Gastrocnemius medialis (tissue), 4 donors: ENCODE results near the gene RAB22A. TPM values are rescaled to one million over a fixed set of nuclear protein-coding genes. Genes with fewer than 3 reads are reported as not detected.

ENCODE experiments used
- ATAC-seq, 2 donors: fragments of 150-250 bp; one replicate each; pipeline ENCODE4 v1.9.1; 2016
- DNase-seq, 2 donors: peaks; one replicate each; pipeline ENCODE4 v3.0.0-alpha.2; 2019
- H3K27ac ChIP-seq, 4 donors: fragments of 200-600 bp; sonication (generic); 1 replicate in 1 of 4; 2 replicates in 3 of 4; pipeline ENCODE4 v1.5.1; 2016 to 2018; ENCODE audit warnings: mild to moderate bottlenecking in 2 of 4, moderate library complexity in 1 of 4
- H3K27me3 ChIP-seq, 3 donors: fragments of 200-600 bp; sonication (generic) in 2 of 3; 1 replicate in 1 of 3; 2 replicates in 2 of 3; pipeline versions ENCODE4 v1.5.1 to v1.6.0; 2016 to 2019; ENCODE audit warnings: mild to moderate bottlenecking in 1 of 3, moderate library complexity in 1 of 3
- H3K36me3 ChIP-seq, 2 donors: fragments of 200-600 bp; sonication (generic) in 1 of 2; one replicate each; pipeline ENCODE4 v1.5.1; 2017 to 2018
- H3K4me1 ChIP-seq, 2 donors: fragments of 200-600 bp; sonication (generic) in 1 of 2; one replicate each; pipeline ENCODE4 v1.5.1; 2016 to 2017; ENCODE audit warnings: mild to moderate bottlenecking in 2 of 2
- H3K4me3 ChIP-seq, 4 donors: fragments of 200-600 bp; sonication (generic) in 3 of 4; 1 replicate in 1 of 4; 2 replicates in 3 of 4; pipeline ENCODE4 v1.5.1; 2016 to 2019; ENCODE audit warnings: mild to moderate bottlenecking in 2 of 4
- H3K9me3 ChIP-seq, 3 donors: fragments of 200-600 bp; sonication (generic) in 2 of 3; 1 replicate in 1 of 3; 2 replicates in 2 of 3; pipeline ENCODE4 v1.5.1; 2016 to 2019
- POLR2A ChIP-seq, 2 donors: fragments of 450-650 bp; IDR thresholded peaks; one replicate each; pipeline ENCODE4 v1.6.1; 2017; ENCODE audit warnings: antibody characterized with exemption in 2 of 2, mild to moderate bottlenecking in 2 of 2, moderate library complexity in 2 of 2
- in situ Hi-C, 4 donors: fragments of 200-750 bp; cut with MboI; loops; one replicate each; pipeline versions ENCODE4 v1.15.0 to v1.8.0; 2017; ENCODE audit warnings: low sequenced_read_pairs in 4 of 4
- intact Hi-C: fragments of 100-400 bp; cut with DNase I; formaldehyde crosslinking; loops from one replicate; pipeline ENCODE4 v1.15.1; 2023; ENCODE audit warnings: low total_unique reads
- total RNA-seq, 4 donors: library from RNA; depleted of rRNA; stranded (reverse); fragments of >200 nt; gene quantifications; one replicate each; pipeline versions ENCODE4 v1.1.0 to v1.2.3, GENCODE V29; 2016
- TF ChIP-seq, protein P1 (sequence below), 5 experiments: fragments of 450-650 bp in 3 of 5; fragments of 200-600 bp in 2 of 5; sonication (generic) in 2 of 5; IDR thresholded peaks in 4 of 5; conservative IDR thresholded peaks in 1 of 5; 1 replicate in 4 of 5; 2 replicates in 1 of 5; pipeline ENCODE4 v1.5.1; 2016 to 2019; ENCODE audit warnings: antibody characterized with exemption in 5 of 5, mild to moderate bottlenecking in 3 of 5, moderate library complexity in 3 of 5

RAB22A gene
- total RNA-seq, 4 donors from 2014 or later: 8.0 to 10.9 (median 9.3) TPM

DNA sequence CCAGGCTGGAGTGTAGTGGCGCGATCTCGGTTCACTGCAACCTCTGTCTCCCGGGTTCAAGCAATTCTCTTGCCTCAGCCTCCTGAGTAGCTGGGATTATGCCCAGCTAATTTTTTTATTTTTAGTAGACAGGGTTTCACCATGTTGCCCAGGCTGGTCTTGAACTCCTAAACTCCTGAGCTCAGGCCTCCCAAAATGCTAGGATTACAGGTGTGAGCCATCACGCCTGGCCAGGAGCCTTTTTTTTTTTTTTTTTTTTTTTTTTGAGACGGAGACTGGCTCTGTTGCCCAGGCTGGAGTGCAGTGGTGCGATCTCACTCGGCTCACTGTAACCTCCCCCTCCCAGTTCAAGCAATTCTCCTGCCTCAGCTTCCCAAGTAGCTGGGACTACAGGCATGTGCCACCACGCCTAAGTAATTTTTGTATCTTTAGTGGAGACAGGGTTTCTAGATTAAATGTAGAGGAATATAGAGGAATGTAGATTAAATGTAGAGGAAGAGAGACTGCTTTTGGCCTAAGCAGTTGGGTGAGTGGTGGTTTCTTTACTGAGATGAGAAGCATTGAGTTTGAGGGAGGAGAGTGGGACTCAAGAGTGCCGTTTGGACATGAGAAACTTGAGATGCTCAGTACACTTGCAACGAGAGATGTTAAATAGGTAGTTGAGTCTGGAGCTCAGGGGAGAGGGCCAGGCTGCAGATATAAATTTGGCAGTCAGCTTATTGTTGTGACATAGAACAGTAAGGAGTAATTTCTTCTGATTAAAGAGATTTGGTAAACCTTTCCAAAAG, 96.2 kb downstream of the RAB22A start:
- in situ Hi-C loops (no loop called here), intact Hi-C loops (loop anchor here (10.0 kb wide), 2 partner anchors 489 to 639 kb away; partner anchors contain the start of gene PRELID3B)
- no peak for TF ChIP-seq POLR2A (IDR thresholded peaks at IDR 0.05)
- TF ChIP-seq, protein P1, sequence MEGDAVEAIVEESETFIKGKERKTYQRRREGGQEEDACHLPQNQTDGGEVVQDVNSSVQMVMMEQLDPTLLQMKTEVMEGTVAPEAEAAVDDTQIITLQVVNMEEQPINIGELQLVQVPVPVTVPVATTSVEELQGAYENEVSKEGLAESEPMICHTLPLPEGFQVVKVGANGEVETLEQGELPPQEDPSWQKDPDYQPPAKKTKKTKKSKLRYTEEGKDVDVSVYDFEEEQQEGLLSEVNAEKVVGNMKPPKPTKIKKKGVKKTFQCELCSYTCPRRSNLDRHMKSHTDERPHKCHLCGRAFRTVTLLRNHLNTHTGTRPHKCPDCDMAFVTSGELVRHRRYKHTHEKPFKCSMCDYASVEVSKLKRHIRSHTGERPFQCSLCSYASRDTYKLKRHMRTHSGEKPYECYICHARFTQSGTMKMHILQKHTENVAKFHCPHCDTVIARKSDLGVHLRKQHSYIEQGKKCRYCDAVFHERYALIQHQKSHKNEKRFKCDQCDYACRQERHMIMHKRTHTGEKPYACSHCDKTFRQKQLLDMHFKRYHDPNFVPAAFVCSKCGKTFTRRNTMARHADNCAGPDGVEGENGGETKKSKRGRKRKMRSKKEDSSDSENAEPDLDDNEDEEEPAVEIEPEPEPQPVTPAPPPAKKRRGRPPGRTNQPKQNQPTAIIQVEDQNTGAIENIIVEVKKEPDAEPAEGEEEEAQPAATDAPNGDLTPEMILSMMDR (IDR thresholded peaks at IDR 0.05 in 4 of 5, conservative IDR thresholded peaks at IDR 0.05 in 1 of 5): no peak
- H3K4me3 ChIP-seq: no peak overlapping the region
- no peaks in the 10 kb centered on the region for H3K36me3 ChIP-seq
- ATAC-seq (peak; percentile 64 to 70), DNase-seq (peak in 1 of 2 donors; percentile 23)
- peak overlapping the region; percentile 73 to 81 (median 80) for H3K27ac ChIP-seq
- H3K4me1 ChIP-seq: peaks cover 76 to 86% of the 10 kb centered on the region in 2 donors
- no peaks in the 10 kb centered on the region for H3K9me3 ChIP-seq
- no peaks in the 10 kb centered on the region for H3K27me3 ChIP-seq

DNA sequence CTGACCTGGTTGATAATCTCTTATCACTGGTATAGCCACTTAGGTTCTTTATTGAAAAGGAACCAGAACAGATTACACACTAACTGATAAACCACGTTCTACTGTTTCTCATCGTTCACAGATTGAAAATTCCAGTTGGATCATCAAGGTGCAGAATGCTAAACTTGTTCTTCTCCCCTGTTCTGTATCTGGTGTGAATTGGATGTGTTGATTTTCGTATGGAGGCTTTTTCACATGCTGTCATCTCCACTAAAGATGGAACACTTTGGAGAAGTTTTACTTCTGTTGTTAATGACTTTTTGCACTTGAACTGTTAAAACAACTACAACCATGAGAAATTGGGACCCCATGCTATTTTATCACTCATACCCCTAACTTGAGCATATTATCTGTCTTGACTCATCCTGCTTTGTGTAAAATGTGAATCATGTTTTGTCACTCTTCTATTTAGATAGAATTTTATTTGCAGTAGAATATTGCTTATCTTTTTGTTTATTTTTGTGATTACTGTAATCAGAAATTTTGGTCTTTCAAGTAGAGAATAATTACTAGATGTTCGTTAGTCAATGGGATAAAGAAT, 97.0 kb downstream of the RAB22A start:
- H3K27me3 ChIP-seq: no peaks in the 10 kb centered on the region
- H3K36me3 ChIP-seq: no peaks in the 10 kb centered on the region
- no peak for DNase-seq
- TF ChIP-seq, protein P1 (IDR thresholded peaks at IDR 0.05 in 4 of 5, conservative IDR thresholded peaks at IDR 0.05 in 1 of 5): no peak
- TF ChIP-seq POLR2A (IDR thresholded peaks at IDR 0.05): no peak
- peak overlapping the region; percentile 80 to 81 (median 80) for H3K27ac ChIP-seq
- peaks cover 69 to 78% of the 10 kb centered on the region in 2 donors for H3K4me1 ChIP-seq
- intact Hi-C loops: loop anchor here (10.0 kb wide), 2 partner anchors 488 to 638 kb away; partner anchors contain the start of gene PRELID3B
- H3K4me3 ChIP-seq: no peak overlapping the region
- in situ Hi-C loops: no loop called here
- H3K9me3 ChIP-seq: no peaks in the 10 kb centered on the region
- ATAC-seq: no peak

DNA sequence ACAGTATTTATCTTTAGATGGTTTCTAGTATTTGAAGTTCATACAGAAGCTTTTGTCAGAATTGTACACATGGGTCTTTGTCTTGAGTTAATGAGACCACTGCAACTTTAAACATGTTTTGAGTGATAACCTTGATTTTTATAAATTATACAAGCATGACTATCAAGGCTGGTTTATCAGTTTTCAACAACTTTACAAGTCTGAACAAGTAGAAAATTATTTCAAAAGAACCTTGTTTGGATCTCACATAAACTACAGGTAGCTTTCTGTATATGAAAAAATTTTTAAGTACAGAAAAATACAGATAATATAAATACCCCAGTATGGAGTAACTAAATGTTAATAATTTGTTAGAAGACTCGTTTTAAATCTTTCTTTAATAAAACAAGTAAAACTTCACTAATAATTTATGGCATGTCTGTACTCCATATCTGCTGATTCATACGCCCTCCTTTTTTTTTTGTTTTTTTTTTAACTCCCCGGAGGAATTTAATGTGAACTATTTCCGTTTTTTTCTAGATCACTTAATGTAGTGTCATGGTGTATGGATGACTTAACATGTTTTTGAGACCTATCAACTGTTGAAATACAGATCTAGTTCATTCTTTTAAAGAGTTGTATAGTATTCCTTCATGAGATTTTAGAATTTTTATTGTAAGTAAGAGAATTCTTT, 97.8 kb downstream of the RAB22A start:
- Histone ChIP-seq H3K4me3 (no peak overlapping the region), H3K27ac (peak overlapping the region; percentile 80 to 81 (median 80)), H3K4me1 (peaks cover 64 to 77% of the 10 kb centered on the region in 2 donors), H3K36me3 (no peaks in the 10 kb centered on the region), H3K9me3 (no peaks in the 10 kb centered on the region), H3K27me3 (no peaks in the 10 kb centered on the region)
- intact Hi-C loops: loop anchor here (10.0 kb wide), 2 partner anchors 487 to 637 kb away; partner anchors contain the start of gene PRELID3B
- in situ Hi-C loops: no loop called here
- DNase-seq (no peak), ATAC-seq (peak in 1 of 2 donors; percentile 35)
- TF ChIP-seq, protein P1 (IDR thresholded peaks at IDR 0.05 in 4 of 5, conservative IDR thresholded peaks at IDR 0.05 in 1 of 5): no peak
- TF ChIP-seq POLR2A (IDR thresholded peaks at IDR 0.05): no peak

DNA sequence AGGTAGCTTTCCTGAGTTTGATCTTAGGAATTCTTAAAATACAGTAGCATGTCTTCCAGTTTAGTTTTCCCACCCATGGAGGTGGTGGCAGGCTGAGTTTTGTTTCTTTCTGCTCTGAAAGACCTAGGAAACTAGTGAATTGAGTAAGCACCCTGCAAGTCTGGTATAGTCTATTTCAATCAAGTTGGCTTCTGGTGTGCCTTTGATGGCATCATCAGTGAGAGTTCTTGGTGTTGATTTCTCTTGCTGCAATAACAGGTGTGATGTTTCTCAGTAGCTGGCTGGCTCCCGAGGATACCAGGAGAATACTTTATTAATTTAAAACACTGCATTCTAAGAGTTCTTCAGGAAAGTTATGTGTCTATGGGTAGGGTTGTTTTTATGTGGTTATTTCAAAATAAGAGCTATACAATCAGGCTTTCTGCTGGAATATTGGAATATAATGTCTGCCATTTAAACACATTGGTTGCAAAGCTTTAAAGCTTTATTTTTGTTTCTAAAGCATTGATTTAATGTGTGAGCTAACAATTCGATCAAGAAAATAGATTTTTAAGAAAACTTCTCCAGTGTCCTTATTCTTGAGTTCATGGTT, 98.5 kb downstream of the RAB22A start:
- H3K9me3 ChIP-seq: no peaks in the 10 kb centered on the region
- no peaks in the 10 kb centered on the region for H3K27me3 ChIP-seq
- TF ChIP-seq POLR2A (IDR thresholded peaks at IDR 0.05): no peak
- TF ChIP-seq, protein P1 (IDR thresholded peaks at IDR 0.05 in 4 of 5, conservative IDR thresholded peaks at IDR 0.05 in 1 of 5): no peak
- peak; percentile 59 to 69 for DNase-seq
- peak; percentile 98 to 99 for ATAC-seq
- peaks cover 64 to 76% of the 10 kb centered on the region in 2 donors for H3K4me1 ChIP-seq
- H3K36me3 ChIP-seq: no peaks in the 10 kb centered on the region
- intact Hi-C loops: loop anchor here (1.0 to 10.0 kb wide), 3 partner anchors 19 to 637 kb away; partner anchors contain the start of genes PRELID3B and VAPB
- H3K4me3 ChIP-seq: peak overlapping the region; percentile 8 to 28 (median 16)
- in situ Hi-C loops: no loop called here
- H3K27ac ChIP-seq: peak overlapping the region; percentile 80 to 81 (median 80)
